Activated CD4-positive, alpha-beta T cell treated with anti-CD3 and anti-CD28 coated beads, Interleukin-2, amount 50 U/mL, for 16 hours (primary cell): ENCODE results near the gene SPINK1.
A peak's percentile ranks its signal among the peaks of the same experiment; 100 is the strongest.
"Not testable (repeated sequence)": the region's sequence is repeated elsewhere in the genome, so short reads cannot be mapped to it uniquely, and the experiment has no call there.

Experiments
- DNase-seq: peaks from one replicate; pipeline ENCODE4 v3.0.0-alpha.2; 2020

SPINK1 gene

GRCh38 chr5:147854331-147854730 lies 22.9 kb upstream of the SPINK1 start:
- no peak for DNase-seq

GRCh38 chr5:147853372-147853987 lies 22.0 kb upstream of the SPINK1 start:
- DNase-seq: no peak

GRCh38 chr5:147852365-147852764 lies 20.9 kb upstream of the SPINK1 start:
- DNase-seq: no peak

GRCh38 chr5:147851578-147851977 lies 20.1 kb upstream of the SPINK1 start:
- DNase-seq: no peak

GRCh38 chr5:147849226-147849625 lies 17.8 kb upstream of the SPINK1 start:
- no peak for DNase-seq

GRCh38 chr5:147845618-147846017 lies 14.1 kb upstream of the SPINK1 start:
- DNase-seq: no peak

- no peak for DNase-seq
Observed at GRCh38 chr5:147844846-147845245, 13.4 kb upstream of the SPINK1 start.

- no peak for DNase-seq
Observed at GRCh38 chr5:147842869-147843268, 11.4 kb upstream of the SPINK1 start.

GRCh38 chr5:147836439-147836838 lies 5.0 kb upstream of the SPINK1 start:
- no peak for DNase-seq

GRCh38 chr5:147835386-147835798 lies 3.9 kb upstream of the SPINK1 start:
- no peak for DNase-seq

GRCh38 chr5:147832541-147832940 lies 1.1 kb upstream of the SPINK1 start:
- no peak for DNase-seq

- no peak for DNase-seq
Observed at GRCh38 chr5:147830035-147830434, 1.4 kb downstream of the SPINK1 start.

- DNase-seq: not testable (repeated sequence)
Observed at GRCh38 chr5:147827017-147827416, 4.5 kb downstream of the SPINK1 start.

GRCh38 chr5:147826361-147826760 lies 5.1 kb downstream of the SPINK1 start:
- DNase-seq: no peak

GRCh38 chr5:147822686-147823491 lies 8.6 kb downstream of the SPINK1 start:
- peak; percentile 67 for DNase-seq

GRCh38 chr5:147822222-147822621 lies 9.2 kb downstream of the SPINK1 start:
- DNase-seq: not testable (repeated sequence)

- DNase-seq: no peak
Observed at GRCh38 chr5:147821766-147822165, 9.7 kb downstream of the SPINK1 start.

GRCh38 chr5:147819261-147819770 lies 12.2 kb downstream of the SPINK1 start:
- DNase-seq: no peak

GRCh38 chr5:147818290-147818689 lies 13.2 kb downstream of the SPINK1 start:
- no peak for DNase-seq

- no peak for DNase-seq
Observed at GRCh38 chr5:147813696-147814095, 17.8 kb downstream of the SPINK1 start.

- no peak for DNase-seq
Observed at GRCh38 chr5:147809830-147810666, 21.4 kb downstream of the SPINK1 start.

- no peak for DNase-seq
Observed at GRCh38 chr5:147805030-147805454, 26.4 kb downstream of the SPINK1 start.

GRCh38 chr5:147804334-147804733 lies 27.1 kb downstream of the SPINK1 start:
- DNase-seq: no peak
